SK-N-MC (cell line): ENCODE measurements around the gene NTN3.

Experiments used
- EZH2 ChIP-seq: fragments of 200-600 bp; sonication (generic); IDR thresholded peaks from one replicate; pipeline ENCODE4 v1.6.1; 2017; ENCODE audit warnings: antibody characterized with exemption
- POLR2AphosphoS5 ChIP-seq: IDR thresholded peaks from 2 replicates; pipeline ENCODE4 v1.6.1; 2012; ENCODE audit warnings: mild to moderate bottlenecking, low read depth, low read length, borderline replicate concordance

- no peak for TF ChIP-seq EZH2
- no peak for TF ChIP-seq POLR2AphosphoS5
Observed at GRCh38 chr16:2424061-2425007, 46.8 kb upstream of the NTN3 start.
